ENCODE data around the gene PHYKPL.

GRCh38 chr5:178235588-178235974, 3.0 kb upstream of the PHYKPL start:
- TF ChIP-seq CTCF (conservative IDR thresholded peaks at IDR 0.05; ENCODE audit: low read depth, low read length) (no peak), POLR2A (IDR thresholded peaks at IDR 0.05; ENCODE audit: low read depth, low read length) (no peak)

Data from IMR-90 (cell line).